ENCODE data around the gene CPT2. TPM values are rescaled to one million over a fixed set of nuclear protein-coding genes. Genes with fewer than 3 reads are reported as not detected.
A peak's percentile ranks its signal among the peaks of the same experiment; 100 is the strongest.

Gene CPT2
- total and polyA plus RNA-seq, 10 donors: 7.1 to 30.9 (median 16.8) TPM

GRCh38 chr1:53189061-53189460 lies 7.6 kb upstream of the CPT2 start:
- Histone ChIP-seq H3K4me3 (no peak overlapping the region), H3K9me3 (peaks cover 0 to 11% (median 9%) of the 10 kb centered on the region in 8 donors), H3K36me3 (no peaks in the 10 kb centered on the region), H3K27ac (no peak overlapping the region), H3K27me3 (replicated peaks in 1 of 7) (peaks cover 0 to 5% (median 0%) of the 10 kb centered on the region in 7 donors), H3K4me1 (no peaks in the 10 kb centered on the region)
- intact Hi-C loops (cut with DNase I; ENCODE audit: low total_unique reads): no loop called here
- TF ChIP-seq CTCF (IDR thresholded peaks at IDR 0.05 in 8 of 11, conservative IDR thresholded peaks at IDR 0.05 in 3 of 11): no peak
- TF ChIP-seq POLR2A (IDR thresholded peaks at IDR 0.05): no peak
- 80 to 90% (median 87%) methylated on average over 5 of the region's 5 CpGs for WGBS, 5 donors
- no peak for DNase-seq

GRCh38 chr1:53190210-53190611 lies 6.4 kb upstream of the CPT2 start:
- TF ChIP-seq POLR2AphosphoS5 (IDR thresholded peaks at IDR 0.05) (no peak), POLR2A (IDR thresholded peaks at IDR 0.05) (no peak), CTCF (IDR thresholded peaks at IDR 0.05 in 8 of 11, conservative IDR thresholded peaks at IDR 0.05 in 3 of 11) (no peak)
- Histone ChIP-seq H3K4me3 (no peak overlapping the region), H3K9me3 (peaks cover 0 to 6% (median 5%) of the 10 kb centered on the region in 8 donors), H3K27me3 (replicated peaks in 1 of 7) (peaks cover 0 to 2% (median 0%) of the 10 kb centered on the region in 7 donors), H3K4me1 (peaks cover 0 to 5% (median under 1%) of the 10 kb centered on the region in 6 donors), H3K27ac (no peak overlapping the region), H3K36me3 (no peaks in the 10 kb centered on the region)
- WGBS, 5 donors: 82 to 95% (median 89%) methylated on average over 10 of the region's 10 CpGs
- DNase-seq: no peak
- intact Hi-C loops (cut with DNase I; ENCODE audit: low total_unique reads): no loop called here

- H3K4me1 ChIP-seq: peaks cover 16 to 53% (median 31%) of the 10 kb centered on the region in 6 donors
- intact Hi-C loops (cut with DNase I; ENCODE audit: low total_unique reads): no loop called here
- TF ChIP-seq CTCF (IDR thresholded peaks at IDR 0.05 in 8 of 11, conservative IDR thresholded peaks at IDR 0.05 in 3 of 11): no peak
- WGBS, 5 donors: 73 to 83% (median 81%) methylated on average over 11 of the region's 11 CpGs
- H3K27me3 ChIP-seq (replicated peaks in 1 of 7): no peaks in the 10 kb centered on the region
- no peak for DNase-seq
- H3K27ac ChIP-seq: peak overlapping the region in 7 of 8 donors; percentile 97 to 100 (median 99)
- H3K36me3 ChIP-seq: peaks cover 0 to under 1% (median 0%) of the 10 kb centered on the region in 6 donors
- no peaks in the 10 kb centered on the region for H3K9me3 ChIP-seq
- peak overlapping the region in 4 of 8 donors; percentile 73 to 93 (median 80) for H3K4me3 ChIP-seq
These were observed 1.2 kb upstream of the CPT2 start for GRCh38 chr1:53195246-53196016.

- no peaks in the 10 kb centered on the region for H3K9me3 ChIP-seq
- TF ChIP-seq POLR2AphosphoS5 (IDR thresholded peaks at IDR 0.05): no peak
- no peak for TF ChIP-seq CTCF (IDR thresholded peaks at IDR 0.05 in 8 of 11, conservative IDR thresholded peaks at IDR 0.05 in 3 of 11)
- no peak for TF ChIP-seq POLR2A (IDR thresholded peaks at IDR 0.05)
- WGBS, 5 donors: 33 to 43% (median 38%) methylated on average over 9 of the region's 9 CpGs
- H3K27ac ChIP-seq: peak overlapping the region; percentile 97 to 100 (median 99)
- DNase-seq: no peak
- intact Hi-C loops (cut with DNase I; ENCODE audit: low total_unique reads): no loop called here
- H3K4me3 ChIP-seq: peak overlapping the region; percentile 72 to 93 (median 77)
- H3K27me3 ChIP-seq (replicated peaks in 1 of 7): no peaks in the 10 kb centered on the region
- peaks cover 16 to 53% (median 31%) of the 10 kb centered on the region in 6 donors for H3K4me1 ChIP-seq
- H3K36me3 ChIP-seq: peaks cover 0 to 6% (median 5%) of the 10 kb centered on the region in 6 donors
These were observed 573 bp upstream of the CPT2 start for GRCh38 chr1:53196017-53196484.

Data from spleen (tissue), 11 donors.